ENCODE results near the gene MBNL1.

Gene MBNL1

DNA sequence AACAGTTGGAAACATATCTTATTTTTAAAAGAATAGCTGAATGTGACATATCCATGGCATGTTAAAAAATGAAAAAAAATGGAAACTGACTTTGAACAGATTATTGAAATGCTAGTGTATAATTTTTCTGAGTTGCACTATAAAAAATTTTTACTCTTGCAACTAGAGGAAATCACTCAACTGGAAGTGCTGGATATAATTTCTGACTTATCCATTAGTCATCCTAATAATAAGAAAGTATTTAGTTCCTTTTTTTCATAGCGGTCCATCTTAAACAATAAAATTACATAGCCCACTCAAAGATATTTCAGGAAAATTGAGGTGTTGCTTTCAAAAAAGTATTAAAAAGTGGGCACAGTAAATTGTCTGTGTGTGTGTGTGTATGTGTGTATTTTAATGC lies 80.7 kb downstream of the MBNL1 start:
- no peak overlapping the region for H3K9ac ChIP-seq (ENCODE audit: insufficient read length)
- H3K27ac ChIP-seq: no peak overlapping the region
- H3K4me3 ChIP-seq: no peak overlapping the region
- TF ChIP-seq EZH2 (IDR thresholded peaks at IDR 0.05) (no peak), FOXP2 (optimal IDR thresholded peaks at IDR 0.05; ENCODE audit: control extremely low read depth, extremely low read length, insufficient read depth) (no peak), POLR2AphosphoS5 (IDR thresholded peaks at IDR 0.05; ENCODE audit: borderline replicate concordance, low read depth, low read length) (no peak)
- no peaks in the 10 kb centered on the region for H3K9me3 ChIP-seq (ENCODE audit: low read depth, low read length)
- DNase-seq (ENCODE audit: low read depth, low spot score): no peak
- H3K36me3 ChIP-seq (ENCODE audit: insufficient read depth, low read length): peaks cover 12% of the 10 kb centered on the region

GRCh38 chr3:152350139-152350538 lies 81.4 kb downstream of the MBNL1 start:
- Histone ChIP-seq H3K9ac (ENCODE audit: insufficient read length) (no peak overlapping the region), H3K9me3 (ENCODE audit: low read depth, low read length) (no peaks in the 10 kb centered on the region), H3K27ac (no peak overlapping the region), H3K36me3 (ENCODE audit: insufficient read depth, low read length) (peaks cover 10% of the 10 kb centered on the region), H3K4me3 (no peak overlapping the region)
- no peak for TF ChIP-seq FOXP2 (optimal IDR thresholded peaks at IDR 0.05; ENCODE audit: control extremely low read depth, extremely low read length, insufficient read depth)
- TF ChIP-seq EZH2 (IDR thresholded peaks at IDR 0.05): no peak
- no peak for TF ChIP-seq POLR2AphosphoS5 (IDR thresholded peaks at IDR 0.05; ENCODE audit: borderline replicate concordance, low read depth, low read length)
- DNase-seq (ENCODE audit: low read depth, low spot score): no peak

DNA sequence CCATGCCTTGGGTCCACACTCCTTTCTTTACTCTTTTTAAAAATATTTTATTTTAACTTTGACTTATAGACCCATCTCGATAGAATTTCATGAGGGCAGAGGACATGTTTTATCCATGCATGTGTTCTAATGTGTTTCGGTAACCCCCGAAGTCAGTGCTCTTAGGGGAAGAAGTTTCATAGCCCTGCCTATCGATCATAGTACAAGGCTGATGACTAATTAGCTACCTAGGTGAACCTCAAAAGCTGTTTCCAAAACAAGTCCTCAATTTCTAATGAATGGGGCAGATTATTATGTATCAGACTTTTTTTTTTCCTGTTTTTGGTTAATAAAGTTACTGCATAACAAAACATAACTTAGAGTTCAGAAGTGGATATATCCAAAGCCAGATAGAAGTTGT lies 82.0 kb downstream of the MBNL1 start:
- peaks cover 9% of the 10 kb centered on the region for H3K36me3 ChIP-seq (ENCODE audit: insufficient read depth, low read length)
- H3K9ac ChIP-seq (ENCODE audit: insufficient read length): no peak overlapping the region
- TF ChIP-seq EZH2 (IDR thresholded peaks at IDR 0.05): no peak
- no peak for TF ChIP-seq POLR2AphosphoS5 (IDR thresholded peaks at IDR 0.05; ENCODE audit: borderline replicate concordance, low read depth, low read length)
- TF ChIP-seq FOXP2 (optimal IDR thresholded peaks at IDR 0.05; ENCODE audit: control extremely low read depth, extremely low read length, insufficient read depth): no peak
- H3K4me3 ChIP-seq: no peak overlapping the region
- DNase-seq (ENCODE audit: low read depth, low spot score): no peak
- H3K27ac ChIP-seq: peak overlapping the region; percentile 28; the same call in 1 of the 2 replicates
- H3K9me3 ChIP-seq (ENCODE audit: low read depth, low read length): no peaks in the 10 kb centered on the region

DNA sequence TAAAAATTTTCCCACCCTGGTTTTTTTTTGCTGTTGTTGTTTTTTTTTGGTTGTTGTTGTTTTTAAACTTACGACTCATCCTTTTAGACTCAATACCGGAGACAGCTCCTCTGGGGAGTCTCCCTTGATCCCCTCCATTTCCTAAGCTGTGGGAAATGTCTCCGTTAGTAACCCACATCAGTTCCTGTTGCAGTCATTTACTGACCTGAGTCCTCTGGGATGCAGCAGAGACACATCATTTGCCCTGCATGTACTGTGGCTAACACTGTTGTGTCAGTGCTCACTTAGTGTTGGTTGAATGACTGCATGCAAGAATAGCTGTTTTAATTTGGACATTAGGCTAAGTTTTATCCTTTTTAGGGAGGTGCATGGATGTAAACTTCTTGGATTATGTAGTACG lies 83.8 kb downstream of the MBNL1 start:
- DNase-seq (ENCODE audit: low read depth, low spot score): no peak
- no peak overlapping the region for H3K27ac ChIP-seq
- H3K36me3 ChIP-seq (ENCODE audit: insufficient read depth, low read length): peaks cover 4% of the 10 kb centered on the region; the same call in 1 of the 2 replicates
- no peaks in the 10 kb centered on the region for H3K9me3 ChIP-seq (ENCODE audit: low read depth, low read length)
- no peak overlapping the region for H3K9ac ChIP-seq (ENCODE audit: insufficient read length)
- TF ChIP-seq FOXP2 (optimal IDR thresholded peaks at IDR 0.05; ENCODE audit: control extremely low read depth, extremely low read length, insufficient read depth) (no peak), POLR2AphosphoS5 (IDR thresholded peaks at IDR 0.05; ENCODE audit: borderline replicate concordance, low read depth, low read length) (no peak), EZH2 (IDR thresholded peaks at IDR 0.05) (no peak)
- H3K4me3 ChIP-seq: no peak overlapping the region

GRCh38 chr3:152353578-152353977 lies 84.8 kb downstream of the MBNL1 start:
- H3K4me3 ChIP-seq: no peak overlapping the region
- peaks cover 4% of the 10 kb centered on the region; the same call in 1 of the 2 replicates for H3K36me3 ChIP-seq (ENCODE audit: insufficient read depth, low read length)
- TF ChIP-seq FOXP2 (optimal IDR thresholded peaks at IDR 0.05; ENCODE audit: control extremely low read depth, extremely low read length, insufficient read depth) (no peak), EZH2 (IDR thresholded peaks at IDR 0.05) (no peak), POLR2AphosphoS5 (IDR thresholded peaks at IDR 0.05; ENCODE audit: borderline replicate concordance, low read depth, low read length) (no peak)
- no peak for DNase-seq (ENCODE audit: low read depth, low spot score)
- H3K9me3 ChIP-seq (ENCODE audit: low read depth, low read length): no peaks in the 10 kb centered on the region
- no peak overlapping the region for H3K27ac ChIP-seq
- H3K9ac ChIP-seq (ENCODE audit: insufficient read length): no peak overlapping the region

DNA sequence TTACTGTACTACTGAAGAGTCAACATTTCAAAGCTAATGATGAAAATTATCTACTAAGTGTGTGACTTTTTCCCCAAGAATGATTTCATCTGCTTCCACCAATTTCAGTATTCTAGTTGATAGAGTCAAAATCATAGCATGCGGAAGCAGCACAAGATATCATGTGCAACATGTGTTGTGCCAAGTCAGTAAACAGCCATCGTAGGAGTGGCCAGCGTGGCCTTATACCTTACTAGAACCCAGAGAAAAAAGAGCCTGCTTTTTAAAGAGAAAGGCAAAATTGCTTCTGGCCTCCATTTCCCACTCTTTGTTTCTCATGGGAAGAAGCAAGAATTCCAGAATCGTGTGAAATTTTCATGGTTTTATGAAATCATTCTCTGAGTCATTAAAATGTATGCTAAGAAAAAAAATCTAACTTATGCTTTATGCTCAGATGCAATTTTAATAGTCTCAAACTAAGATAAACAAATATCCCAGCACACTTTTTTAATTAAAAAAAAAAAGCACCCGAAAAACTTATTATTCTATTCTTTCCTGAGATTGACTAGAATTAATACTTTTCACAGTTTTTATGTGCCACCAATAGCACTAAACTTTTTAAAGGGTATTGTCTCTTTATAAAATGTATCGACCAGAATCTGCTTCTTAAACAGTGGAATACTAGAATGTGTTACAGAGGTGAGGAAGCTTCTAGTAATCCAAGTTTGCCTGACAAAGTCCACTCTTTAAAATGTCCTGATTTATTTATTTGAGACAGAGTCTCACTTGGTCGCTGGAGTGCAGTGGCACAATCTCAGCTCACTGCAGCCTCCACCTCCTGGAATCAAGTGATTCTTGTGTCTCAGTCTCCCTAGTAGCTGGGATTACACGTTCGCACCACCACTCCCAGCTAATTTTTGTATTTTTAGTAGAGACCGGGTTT lies 87.3 kb downstream of the MBNL1 start:
- H3K36me3 ChIP-seq (ENCODE audit: insufficient read depth, low read length): peaks cover 4% of the 10 kb centered on the region; the same call in 1 of the 2 replicates
- no peak overlapping the region for H3K9ac ChIP-seq (ENCODE audit: insufficient read length)
- no peak for DNase-seq (ENCODE audit: low read depth, low spot score)
- H3K9me3 ChIP-seq (ENCODE audit: low read depth, low read length): no peaks in the 10 kb centered on the region
- no peak overlapping the region for H3K4me3 ChIP-seq
- H3K27ac ChIP-seq: no peak overlapping the region
- TF ChIP-seq POLR2AphosphoS5 (IDR thresholded peaks at IDR 0.05; ENCODE audit: borderline replicate concordance, low read depth, low read length) (no peak), EZH2 (IDR thresholded peaks at IDR 0.05) (no peak), FOXP2 (optimal IDR thresholded peaks at IDR 0.05; ENCODE audit: control extremely low read depth, extremely low read length, insufficient read depth) (no peak)

DNA sequence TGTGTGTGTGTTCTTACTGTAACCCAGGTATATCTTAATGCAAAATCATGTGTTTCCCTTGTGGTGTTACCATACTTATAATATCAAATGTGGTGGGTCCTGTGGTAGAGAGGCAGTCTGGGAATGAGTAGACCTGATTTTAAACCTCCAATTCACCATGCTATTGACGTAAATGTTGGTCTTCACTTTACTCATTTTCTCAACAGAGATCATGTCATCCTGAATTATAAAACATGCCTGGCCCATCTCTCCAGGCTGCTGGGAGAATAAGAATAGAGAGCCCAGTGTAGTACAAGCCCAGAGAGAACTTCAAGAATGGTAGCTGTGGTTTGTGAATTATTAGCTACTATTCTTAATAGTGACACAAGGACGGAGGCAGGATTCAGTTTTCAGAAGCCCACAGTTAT lies 88.1 kb downstream of the MBNL1 start:
- no peak for DNase-seq (ENCODE audit: low read depth, low spot score)
- TF ChIP-seq EZH2 (IDR thresholded peaks at IDR 0.05): no peak
- TF ChIP-seq POLR2AphosphoS5 (IDR thresholded peaks at IDR 0.05; ENCODE audit: borderline replicate concordance, low read depth, low read length): no peak
- no peak for TF ChIP-seq FOXP2 (optimal IDR thresholded peaks at IDR 0.05; ENCODE audit: control extremely low read depth, extremely low read length, insufficient read depth)
- no peak overlapping the region for H3K4me3 ChIP-seq
- no peaks in the 10 kb centered on the region for H3K9me3 ChIP-seq (ENCODE audit: low read depth, low read length)
- H3K9ac ChIP-seq (ENCODE audit: insufficient read length): no peak overlapping the region
- peaks cover 4% of the 10 kb centered on the region; the same call in 1 of the 2 replicates for H3K36me3 ChIP-seq (ENCODE audit: insufficient read depth, low read length)
- H3K27ac ChIP-seq: no peak overlapping the region

DNA sequence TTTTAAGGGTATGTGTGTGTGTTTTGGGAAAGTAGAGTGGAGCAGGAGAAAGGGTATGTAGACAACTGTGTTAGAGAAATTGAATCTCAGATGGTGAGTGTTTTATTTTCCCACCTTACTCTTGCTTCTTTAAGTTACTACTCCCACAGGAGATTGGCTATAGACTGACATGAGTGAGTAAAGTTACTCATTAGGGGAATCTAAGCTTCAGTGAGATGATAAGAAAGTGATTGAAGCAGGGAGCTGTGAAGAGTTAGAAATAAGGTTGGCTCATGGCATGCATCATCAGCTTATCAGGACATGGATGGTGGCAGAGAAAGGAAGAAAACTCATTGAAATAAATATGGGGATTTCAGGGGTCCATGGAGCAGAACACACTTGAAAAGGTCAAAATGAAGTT lies 88.9 kb downstream of the MBNL1 start:
- H3K4me3 ChIP-seq: no peak overlapping the region
- no peak overlapping the region for H3K27ac ChIP-seq
- DNase-seq (ENCODE audit: low read depth, low spot score): no peak
- no peaks in the 10 kb centered on the region for H3K9me3 ChIP-seq (ENCODE audit: low read depth, low read length)
- H3K9ac ChIP-seq (ENCODE audit: insufficient read length): no peak overlapping the region
- peaks cover 4% of the 10 kb centered on the region; the same call in 1 of the 2 replicates for H3K36me3 ChIP-seq (ENCODE audit: insufficient read depth, low read length)
- TF ChIP-seq FOXP2 (optimal IDR thresholded peaks at IDR 0.05; ENCODE audit: control extremely low read depth, extremely low read length, insufficient read depth) (no peak), POLR2AphosphoS5 (IDR thresholded peaks at IDR 0.05; ENCODE audit: borderline replicate concordance, low read depth, low read length) (no peak), EZH2 (IDR thresholded peaks at IDR 0.05) (no peak)
